Measurements from ENCODE around the gene ATOH7. TPM values are rescaled to one million over a fixed set of nuclear protein-coding genes. Genes with fewer than 3 reads are reported as not detected.
"Not testable (repeated sequence)": the region's sequence is repeated elsewhere in the genome, so short reads cannot be mapped to it uniquely, and the experiment has no call there.

Gene ATOH7
- total and polyA plus RNA-seq, 9 of the 15 experiments (the other 6 are each of a cell fraction or from before 2014, with no cell fraction given) = not detected

- BruUV-seq (replicated peaks) = no TSS peak
- DNase-seq (ENCODE audit: extremely low read depth in 1 of 4, low spot score in 3 of 4) = no peak
- no peak overlapping the region for H3K4me3 ChIP-seq
- no peak overlapping the region for H3K4me2 ChIP-seq (ENCODE audit: insufficient read depth, low read length)
- TF ChIP-seq MAFF (IDR thresholded peaks at IDR 0.05; ENCODE audit: low read length) (peak; percentile 79), MAFK (IDR thresholded peaks at IDR 0.05; ENCODE audit: low read length) (peak; percentile 65), ZNF316 (IDR thresholded peaks at IDR 0.05) (peak; percentile 95), HNRNPUL1 (IDR thresholded peaks at IDR 0.05; ENCODE audit: low read length) (no peak), C11orf30 (IDR thresholded peaks at IDR 0.05; ENCODE audit: low read depth) (peak; percentile 85), PRPF4 (IDR thresholded peaks at IDR 0.05; ENCODE audit: insufficient read depth, low read depth, low read length, poor library complexity, severe bottlenecking) (no peak), MAFG (tag; conservative IDR thresholded peaks at IDR 0.05) (peak; percentile 76)
- FAIRE-seq = no peak
- intact Hi-C loops (cut with micrococcal nuclease) (no loop called here), in situ Hi-C loops (cut with MboI) (no loop called here)
- no peaks in the 10 kb centered on the region for H3K4me1 ChIP-seq (replicated peaks in 1 of 2; ENCODE audit: control insufficient read depth in 2 of 2, insufficient read depth in 2 of 2, low read length in 2 of 2)
- 17% methylated on average over 4 of the region's 4 CpGs for WGBS (ENCODE audit: insufficient coverage, low coverage, missing lambda C conversion rate)
- H3K27me3 ChIP-seq (ENCODE audit: control insufficient read depth in 2 of 2, insufficient read depth in 2 of 2, low read length in 2 of 2) = no peaks in the 10 kb centered on the region; a peak in 1 of 5 replicates
- CTCF ChIA-PET (ENCODE audit: low intra/inter-chr PET ratio) = no interaction called here
- peaks cover 2% of the 10 kb centered on the region for H3K9me3 ChIP-seq (replicated peaks; ENCODE audit: control insufficient read depth, insufficient read depth, low read depth, low read length)
- no peak overlapping the region for H3K27ac ChIP-seq (ENCODE audit: extremely low read depth, low read depth, low read length)
- H3K9ac ChIP-seq (ENCODE audit: insufficient read depth in 1 of 2, low read depth in 2 of 2, low read length in 2 of 2) = no peak overlapping the region
- H3K9me1 ChIP-seq (ENCODE audit: control insufficient read depth, insufficient read depth, low read length) = no peaks in the 10 kb centered on the region
- H4K20me1 ChIP-seq (replicated peaks; ENCODE audit: control insufficient read depth, insufficient read depth, low read length) = no peaks in the 10 kb centered on the region
- no peaks in the 10 kb centered on the region for H3K79me2 ChIP-seq (ENCODE audit: control insufficient read depth, insufficient read depth, low read length)
- POLR2A ChIA-PET = interaction anchor here (0.7 to 1.0 kb wide), 2 partner anchors 10 to 12 kb away, joined by 3 read pairs; no protein-coding TSS in a partner anchor
- H2AFZ ChIP-seq (ENCODE audit: low read depth, low read length) = no peak overlapping the region
- no peaks in the 10 kb centered on the region for H3K36me3 ChIP-seq (ENCODE audit: control insufficient read depth, insufficient read depth, low read length)
- ATAC-seq = no peak
These were observed 48.8 kb upstream of the ATOH7 start for GRCh38 chr10:68280758-68281157.

- H3K27ac ChIP-seq (ENCODE audit: extremely low read depth, low read depth, low read length); H3K9me1 ChIP-seq (ENCODE audit: control insufficient read depth, insufficient read depth, low read length); H3K9ac ChIP-seq (ENCODE audit: insufficient read depth in 1 of 2, low read depth in 2 of 2, low read length in 2 of 2); POLR2A ChIA-PET; H3K4me3 ChIP-seq; DNase-seq (ENCODE audit: extremely low read depth in 1 of 4, low spot score in 3 of 4); ATAC-seq; FAIRE-seq; H3K79me2 ChIP-seq (ENCODE audit: control insufficient read depth, insufficient read depth, low read length); intact Hi-C loops (cut with micrococcal nuclease); H4K20me1 ChIP-seq (replicated peaks; ENCODE audit: control insufficient read depth, insufficient read depth, low read length); H3K9me3 ChIP-seq (replicated peaks; ENCODE audit: control insufficient read depth, insufficient read depth, low read depth, low read length); H3K36me3 ChIP-seq (ENCODE audit: control insufficient read depth, insufficient read depth, low read length); in situ Hi-C loops (cut with MboI); H3K4me2 ChIP-seq (ENCODE audit: insufficient read depth, low read length); H2AFZ ChIP-seq (ENCODE audit: low read depth, low read length); H3K27me3 ChIP-seq (ENCODE audit: control insufficient read depth in 2 of 2, insufficient read depth in 2 of 2, low read length in 2 of 2); CTCF ChIA-PET (ENCODE audit: low intra/inter-chr PET ratio); BruUV-seq (replicated peaks); H3K4me1 ChIP-seq (replicated peaks in 1 of 2; ENCODE audit: control insufficient read depth in 2 of 2, insufficient read depth in 2 of 2, low read length in 2 of 2): not testable (repeated sequence)
- 40% methylated on average over 34 of the region's 70 CpGs for WGBS (ENCODE audit: insufficient coverage, low coverage, missing lambda C conversion rate)
These were observed 47.2 kb upstream of the ATOH7 start for GRCh38 chr10:68278906-68279753.

Data from K562 (cell line).